ENCODE data around the gene EVC. TPM values are rescaled to one million over a fixed set of nuclear protein-coding genes. Genes with fewer than 3 reads are reported as not detected.

Gene EVC
- 10 to 100 TPM in 11 of 12 donors, not detected in 1; 13.6 to 33.9 (median 17.1) TPM for polyA plus RNA-seq (ENCODE audit: insufficient read length in 12 of 12)
- long read RNA-seq, donor 1, partial matches to known transcripts = 18 of 35 reads
- long read RNA-seq, donor 1, other reads (novel, unspliced or antisense) = 17 of 35 reads
- long read RNA-seq, donor 2 = 0 reads
- long read RNA-seq, donor 3 = 0 reads
- long read RNA-seq, donor 4 = 0 reads
- long read RNA-seq, donor 5 = 0 reads
- long read RNA-seq, donor 6 = 0 reads
- long read RNA-seq, donor 7 = 0 reads
- long read RNA-seq, donor 8 = 0 reads
- long read RNA-seq, donor 9 = 0 reads
- long read RNA-seq, donor 10 = 0 reads
- long read RNA-seq, donor 11 = 0 reads

DNA sequence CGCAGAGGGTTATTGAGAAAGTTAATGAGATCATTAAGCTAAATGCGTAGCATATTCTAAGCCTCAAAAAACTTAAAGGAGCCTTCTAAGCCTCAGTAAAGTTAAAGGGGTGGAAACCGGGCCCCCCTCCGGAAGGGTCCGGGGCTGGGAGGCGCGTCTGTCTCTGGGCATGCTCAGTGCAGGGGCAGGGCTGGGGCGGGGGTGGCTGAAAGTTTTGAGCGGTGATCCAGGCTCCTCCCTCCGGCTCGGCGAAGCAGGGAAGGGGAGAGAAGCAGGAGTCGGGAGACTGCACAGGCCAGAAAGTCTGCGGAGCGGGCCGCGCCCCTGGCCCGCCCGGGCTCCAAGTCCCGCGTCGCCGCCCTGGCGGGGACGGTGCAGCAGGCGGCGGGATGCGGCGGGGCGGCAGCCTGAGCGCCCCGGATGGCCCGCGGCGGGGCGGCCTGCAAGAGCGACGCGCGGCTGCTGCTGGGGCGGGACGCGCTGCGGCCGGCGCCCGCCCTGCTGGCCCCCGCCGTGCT is at the start of gene EVC:
Gene EVC (plus strand): TSS at position 241 of the 518 bp plus-strand sequence. CDS start 180 bp downstream, at position 421.
- DNase-seq = peak; percentile 89

DNA sequence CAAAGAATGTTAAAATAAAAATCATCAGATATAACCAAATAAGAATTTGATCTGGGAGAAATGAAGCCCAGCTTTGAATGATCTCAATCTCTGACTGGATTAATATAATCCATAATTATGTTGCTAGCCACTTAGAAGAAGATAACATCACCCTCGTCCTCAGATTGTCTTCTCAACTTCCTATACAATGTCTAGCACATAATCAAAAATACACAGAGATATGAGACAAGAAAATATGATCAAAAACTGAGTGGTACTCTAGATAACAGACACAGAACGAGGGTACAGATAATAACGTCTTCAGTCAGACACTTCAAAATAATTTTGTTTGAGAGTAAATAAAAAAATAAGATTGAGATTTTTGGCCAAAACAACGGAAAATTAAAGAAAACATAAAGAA is 49.8 kb upstream of the EVC start:
- no peak for DNase-seq

DNA sequence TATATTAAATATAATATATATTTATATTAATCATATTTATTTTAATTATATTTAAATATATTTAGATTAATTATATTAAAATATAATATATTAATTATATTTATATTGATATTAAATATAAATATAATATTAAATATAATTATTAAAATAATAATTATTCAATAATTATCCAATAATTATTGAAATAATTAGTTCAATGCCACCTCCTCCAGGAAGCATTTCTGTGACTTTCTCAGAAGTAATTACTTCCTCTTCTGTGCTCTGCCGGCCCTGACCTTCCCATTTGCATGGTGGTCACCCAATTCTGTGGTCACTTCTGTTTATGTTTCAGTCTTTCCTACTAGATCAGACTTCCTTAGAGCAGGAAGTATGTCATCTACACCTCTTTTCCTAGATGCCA is 48.4 kb upstream of the EVC start:
- no peak for DNase-seq

DNA sequence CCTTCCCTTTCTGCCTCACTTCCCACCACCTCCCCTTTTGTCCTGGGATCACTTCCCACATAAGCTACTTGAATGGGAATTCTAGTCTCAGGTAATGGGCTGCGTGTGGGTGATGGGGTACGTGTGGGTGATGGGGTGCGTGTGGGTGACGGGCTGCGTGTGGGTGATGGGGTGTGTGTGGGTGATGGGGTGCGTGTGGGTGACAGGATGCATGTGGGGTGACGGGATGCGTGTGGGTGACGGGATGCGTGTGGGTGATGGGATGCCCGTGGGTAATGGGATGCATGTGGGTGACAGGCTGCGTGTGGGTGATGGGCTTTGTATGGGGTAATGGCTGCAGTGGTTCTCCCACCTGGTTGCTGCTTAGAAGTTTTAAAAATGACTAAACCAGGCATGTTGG is 46.2 kb upstream of the EVC start:
- DNase-seq = no peak

DNA sequence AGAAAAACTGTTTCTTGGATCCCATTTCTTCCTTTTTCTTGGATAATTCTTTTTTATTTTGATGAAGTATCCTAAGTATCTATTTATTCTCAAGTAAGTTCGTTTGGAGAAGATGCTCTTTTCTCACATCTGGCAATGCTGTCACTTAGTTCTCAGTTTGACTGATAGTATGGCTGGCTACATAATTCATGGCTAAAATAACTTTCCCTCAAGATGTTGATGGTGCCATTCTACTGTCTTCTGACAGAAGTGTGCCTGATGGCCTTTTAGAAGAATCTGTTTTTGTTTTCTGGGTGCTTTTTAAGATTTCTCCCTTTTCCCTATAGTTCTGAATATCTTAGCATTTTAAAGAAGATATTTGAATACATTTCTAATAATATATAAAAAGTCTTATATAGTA is 44.3 kb upstream of the EVC start:
- DNase-seq = no peak

DNA sequence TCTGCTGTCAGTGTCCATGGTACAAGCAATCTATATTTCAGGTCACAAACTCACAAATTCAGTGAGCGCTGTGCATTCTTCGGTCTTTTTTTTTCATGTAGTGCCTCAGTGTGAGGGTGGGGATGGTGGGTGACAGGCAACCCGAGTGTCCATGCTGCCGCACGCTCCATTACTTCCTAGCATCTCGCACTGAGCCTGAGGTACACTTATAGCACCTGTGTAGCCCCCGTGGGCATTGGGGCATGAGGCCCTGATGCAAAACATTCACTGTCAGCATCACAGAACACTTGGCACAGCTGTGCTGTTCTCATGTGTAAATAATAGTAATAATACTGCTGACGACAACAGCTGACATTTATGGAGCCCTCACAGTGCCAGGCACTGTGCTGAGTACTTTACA is 34.2 kb upstream of the EVC start:
- no peak for DNase-seq

DNA sequence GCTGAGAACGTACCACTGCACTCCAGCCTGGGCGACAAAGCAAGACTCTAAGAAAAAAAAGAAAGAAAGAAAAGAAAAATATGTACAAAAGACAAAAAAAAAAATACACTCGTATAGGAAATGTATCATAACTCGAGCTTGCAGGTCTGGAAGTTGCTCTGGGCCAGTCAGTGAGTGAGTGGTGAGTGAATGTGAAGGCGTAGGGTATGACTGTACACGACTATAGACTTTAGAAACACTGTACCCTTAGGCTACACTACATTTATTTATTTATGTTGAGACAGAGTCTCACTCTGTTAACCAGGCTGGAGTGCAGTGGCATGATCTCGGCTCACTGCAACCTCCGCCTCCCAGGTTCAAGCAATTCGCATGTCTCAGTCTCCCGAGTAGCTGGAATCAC is 32.0 kb upstream of the EVC start:
- no peak for DNase-seq

DNA sequence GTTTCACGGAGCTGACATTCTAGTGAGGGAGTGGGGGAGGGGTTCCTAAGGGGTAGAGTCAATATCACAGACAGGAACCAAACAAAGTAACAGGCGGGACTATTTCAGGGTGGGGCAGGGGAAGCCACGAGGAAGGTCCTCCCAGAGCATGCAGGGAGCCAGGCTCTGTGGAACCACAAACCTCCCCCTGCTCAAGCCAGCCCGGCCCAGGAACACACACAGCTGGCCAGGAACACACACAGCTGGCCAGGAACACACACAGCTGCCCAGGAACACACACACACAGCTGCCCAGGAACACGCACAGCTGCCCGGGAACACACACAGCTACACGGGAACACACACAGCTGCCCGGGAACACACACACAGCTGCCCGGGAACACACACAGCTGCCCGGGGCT is 27.4 kb upstream of the EVC start:
- peak; percentile 8 for DNase-seq

DNA sequence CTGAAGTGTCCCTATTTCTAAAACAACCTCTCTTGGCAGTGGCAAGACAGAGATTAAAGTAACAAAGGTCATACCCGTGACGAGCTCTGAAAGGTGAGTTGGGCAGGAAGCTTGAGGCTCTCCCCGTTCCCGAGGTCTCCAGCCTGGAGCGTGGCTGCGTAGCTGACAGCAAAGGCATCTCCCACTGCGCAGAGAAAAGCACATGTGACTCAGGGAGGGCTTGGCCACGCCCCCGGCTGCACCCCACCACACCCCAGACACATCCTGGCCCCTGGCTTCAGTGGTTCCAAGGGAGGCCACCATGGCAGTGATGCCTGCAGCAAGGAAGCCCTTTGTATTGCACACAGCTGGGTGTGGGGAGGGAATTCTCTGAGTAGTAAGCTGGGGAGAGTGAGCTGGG is 25.7 kb upstream of the EVC start:
- no peak for DNase-seq

DNA sequence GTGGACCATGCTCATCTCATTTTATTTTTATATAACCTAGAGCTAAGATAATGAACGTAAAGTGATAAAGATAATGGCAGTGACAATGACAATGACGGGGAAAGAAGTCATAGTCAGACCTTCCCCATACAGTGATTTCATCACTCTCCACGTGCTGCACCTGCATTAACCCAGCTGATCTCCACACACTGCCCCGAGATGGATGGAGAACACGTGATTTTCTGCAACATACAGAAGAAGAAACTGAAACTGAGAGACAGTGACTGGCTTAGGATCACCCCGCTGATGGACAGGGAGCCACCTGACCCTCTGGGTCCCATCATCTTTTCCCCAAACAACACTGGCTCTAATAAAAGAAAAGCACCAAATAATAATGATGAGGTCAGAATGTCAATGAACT is 24.7 kb upstream of the EVC start:
- DNase-seq = no peak

DNA sequence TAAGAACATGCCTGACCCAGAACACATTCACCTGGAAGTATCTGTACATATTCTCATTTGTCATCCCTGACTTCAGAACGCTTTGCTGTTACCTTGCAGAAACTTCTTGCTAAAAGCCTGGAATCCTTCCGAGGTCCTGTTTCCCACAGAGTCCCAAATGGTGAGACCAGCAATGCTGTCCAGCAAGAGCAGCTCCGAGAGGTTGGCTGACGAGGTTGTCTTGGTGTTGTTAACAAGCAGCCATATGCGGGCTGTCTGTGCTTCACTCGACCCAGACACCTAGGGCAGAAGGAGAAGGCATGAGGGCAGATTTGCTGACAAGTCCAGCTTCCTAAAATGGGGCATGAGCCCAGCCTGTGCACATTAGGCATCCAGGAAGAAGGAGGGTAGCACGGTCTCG is 21.9 kb upstream of the EVC start:
- DNase-seq = no peak

DNA sequence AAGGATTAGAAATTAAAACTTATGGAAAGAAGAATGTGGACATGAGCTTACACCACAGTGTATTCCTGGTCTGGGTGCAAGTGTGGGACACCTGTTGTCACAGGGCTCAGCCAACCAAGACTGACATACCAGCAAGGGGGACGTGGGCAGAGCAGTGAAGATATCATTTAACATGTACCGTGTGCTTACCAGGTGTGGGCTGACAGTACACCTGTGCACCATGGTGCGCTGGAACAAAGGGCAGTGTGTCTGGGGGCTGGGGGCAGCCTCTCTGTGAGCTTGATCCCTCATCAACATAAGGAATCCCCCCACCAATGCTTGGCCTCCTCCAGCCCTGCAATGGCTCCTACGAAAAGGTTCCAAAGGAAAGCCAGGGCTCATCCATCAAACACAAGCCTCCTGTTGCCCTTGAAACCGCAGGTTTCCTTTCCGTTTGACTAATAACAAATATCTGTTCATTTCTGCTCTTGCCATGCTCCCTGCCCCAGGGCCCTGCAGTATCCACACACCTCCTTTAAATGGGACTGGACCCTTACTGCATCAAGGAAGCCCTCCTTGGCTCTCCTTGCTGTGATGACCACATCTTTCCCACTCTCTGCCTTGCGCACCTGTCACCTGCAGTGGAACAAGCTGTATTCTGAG is 19.4 kb upstream of the EVC start:
- no peak for DNase-seq

DNA sequence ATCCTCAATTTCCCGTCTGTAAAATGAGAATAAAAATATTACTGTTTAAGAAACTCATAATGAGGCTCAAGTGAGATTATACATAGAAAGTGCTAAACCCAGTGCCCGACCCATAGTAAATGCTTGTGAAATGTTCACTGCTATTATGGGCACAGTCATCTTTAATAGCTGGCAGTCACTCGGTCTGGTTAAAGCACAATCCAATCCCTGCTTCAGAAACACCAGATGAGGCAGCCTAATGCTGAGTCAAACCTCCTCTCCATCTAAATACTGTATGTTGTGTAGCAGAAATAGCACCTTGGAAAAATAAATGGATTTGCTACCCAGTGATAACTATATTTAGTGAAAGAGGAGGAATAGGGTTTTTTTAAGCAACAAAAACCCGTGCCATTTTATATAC is 17.1 kb upstream of the EVC start:
- no peak for DNase-seq

DNA sequence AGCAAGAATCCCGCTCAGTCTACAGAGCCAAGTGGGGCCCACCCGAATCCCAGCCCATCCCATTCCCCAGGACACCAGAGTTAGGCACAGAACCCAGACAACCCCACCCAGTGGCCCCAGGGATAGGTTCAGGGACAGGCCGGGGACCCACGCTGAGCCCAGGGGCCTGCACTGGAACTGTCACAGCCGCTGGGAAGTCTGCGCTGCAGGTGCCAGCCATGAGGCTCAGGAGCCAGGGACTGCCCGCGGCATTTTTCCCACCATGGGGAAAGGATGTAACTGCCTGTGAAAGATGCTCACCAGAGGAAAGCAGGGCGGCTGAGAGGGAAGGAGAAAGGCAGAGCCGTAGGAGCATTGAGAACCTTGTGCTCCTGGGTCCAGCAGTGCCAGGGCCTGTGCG is 14.7 kb upstream of the EVC start:
- DNase-seq = no peak

DNA sequence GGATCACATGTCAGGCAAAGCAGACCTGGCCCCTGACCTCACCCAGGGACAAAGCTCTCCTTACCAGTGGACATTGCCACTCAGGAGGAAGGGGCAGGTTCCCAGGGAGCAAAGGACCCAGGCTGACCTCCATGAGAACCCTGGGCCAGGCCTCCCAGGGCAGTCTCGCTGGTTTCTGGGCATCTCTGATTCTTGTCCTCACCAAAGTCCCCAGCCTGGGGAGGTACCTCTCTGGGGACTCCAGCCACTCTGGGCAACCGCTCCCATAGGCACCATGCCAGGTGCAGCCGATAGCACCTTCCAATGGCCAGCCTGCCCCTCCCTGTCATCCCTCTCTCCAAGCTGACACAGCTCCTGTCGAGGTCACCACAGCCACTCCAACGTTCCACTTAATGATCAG is 10.5 kb upstream of the EVC start:
- DNase-seq = no peak

DNA sequence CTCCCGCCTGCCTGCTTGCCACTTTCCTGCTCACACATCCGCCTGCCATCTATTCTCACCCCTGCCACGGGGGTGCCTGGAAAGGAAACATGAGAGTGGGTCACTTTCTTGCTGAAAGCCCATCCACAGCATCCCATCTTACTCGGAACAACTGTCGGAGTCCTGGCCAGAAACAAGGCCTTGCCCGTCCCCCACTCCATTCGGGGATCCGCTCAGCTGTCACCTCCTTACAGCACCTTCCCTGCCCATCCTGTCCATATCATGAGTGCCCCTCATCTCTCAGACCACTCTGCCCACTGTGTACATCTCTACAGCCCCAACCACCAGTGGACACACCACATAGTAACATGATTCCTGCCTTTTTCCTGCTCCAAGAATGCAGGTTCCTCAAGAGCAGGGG is 9.0 kb upstream of the EVC start:
- DNase-seq = no peak

DNA sequence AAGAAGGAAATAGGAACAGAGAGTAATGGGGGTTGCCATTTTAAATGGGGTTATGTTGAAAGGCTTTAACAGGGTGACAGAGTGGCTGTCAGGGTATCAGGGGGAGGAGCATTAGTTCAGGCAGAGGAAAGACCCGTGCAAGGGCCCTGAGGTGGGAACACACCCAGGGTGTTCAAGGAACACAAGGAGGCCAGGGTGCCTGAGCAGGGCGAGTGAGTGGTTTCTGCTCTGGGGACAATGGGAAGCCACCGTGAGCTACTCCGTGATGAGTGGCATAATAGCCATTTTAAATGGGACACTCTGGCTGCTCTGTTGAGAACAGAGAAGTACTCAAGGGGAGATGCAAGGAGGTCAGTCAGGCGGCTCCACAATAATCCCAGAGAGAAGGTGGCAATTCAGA is 7.2 kb upstream of the EVC start:
- no peak for DNase-seq

DNA sequence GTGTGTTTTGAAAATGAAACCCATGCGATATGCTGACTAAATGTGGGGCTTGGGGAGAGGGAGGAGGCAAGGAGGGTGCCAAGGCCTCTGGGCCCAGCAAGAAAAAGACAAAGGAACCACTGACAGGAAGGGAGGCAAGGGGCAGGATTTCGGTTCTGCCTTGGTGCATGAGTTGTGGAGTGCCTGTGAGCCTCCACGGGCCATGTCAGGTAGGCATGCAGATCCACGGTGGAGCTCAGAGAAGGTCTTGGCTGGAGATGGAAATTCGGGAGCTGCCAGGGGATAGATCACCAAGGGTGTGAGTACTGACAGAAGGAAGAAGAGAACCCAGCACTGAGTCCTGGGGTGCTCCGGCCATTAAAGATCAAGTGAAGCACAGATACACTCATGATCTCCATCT is 6.7 kb upstream of the EVC start:
- no peak for DNase-seq

DNA sequence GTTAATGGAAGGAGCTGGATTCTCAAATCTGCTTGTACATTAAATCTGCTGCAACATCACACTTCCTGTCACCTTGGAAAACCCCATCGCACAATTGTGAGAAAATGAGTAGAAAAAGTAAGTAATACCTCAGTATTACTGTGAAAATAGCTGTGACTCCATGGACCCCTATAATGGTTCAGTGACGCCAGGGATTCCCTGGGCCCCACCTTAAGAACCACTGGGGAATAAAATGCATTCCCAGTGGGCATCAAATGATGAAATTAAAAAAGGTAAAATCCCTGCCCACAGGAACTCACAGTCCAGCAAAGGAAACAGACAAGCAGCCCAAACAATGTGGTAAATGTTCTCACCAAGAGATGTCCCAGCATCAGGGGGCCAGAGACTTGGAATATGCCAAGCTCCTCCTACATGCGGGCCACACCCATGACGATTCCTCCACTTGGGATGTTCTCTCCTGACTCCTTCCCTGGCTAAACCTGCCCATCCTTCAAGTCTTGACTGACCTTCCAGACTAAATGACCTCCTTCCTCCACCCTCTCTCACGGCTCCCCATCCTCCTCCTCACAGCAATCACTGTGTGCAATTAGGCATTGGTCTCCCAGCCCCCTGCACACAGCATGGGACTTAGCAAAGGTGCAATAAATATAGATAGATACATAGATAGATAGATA is 5.2 kb upstream of the EVC start:
- no peak for DNase-seq

DNA sequence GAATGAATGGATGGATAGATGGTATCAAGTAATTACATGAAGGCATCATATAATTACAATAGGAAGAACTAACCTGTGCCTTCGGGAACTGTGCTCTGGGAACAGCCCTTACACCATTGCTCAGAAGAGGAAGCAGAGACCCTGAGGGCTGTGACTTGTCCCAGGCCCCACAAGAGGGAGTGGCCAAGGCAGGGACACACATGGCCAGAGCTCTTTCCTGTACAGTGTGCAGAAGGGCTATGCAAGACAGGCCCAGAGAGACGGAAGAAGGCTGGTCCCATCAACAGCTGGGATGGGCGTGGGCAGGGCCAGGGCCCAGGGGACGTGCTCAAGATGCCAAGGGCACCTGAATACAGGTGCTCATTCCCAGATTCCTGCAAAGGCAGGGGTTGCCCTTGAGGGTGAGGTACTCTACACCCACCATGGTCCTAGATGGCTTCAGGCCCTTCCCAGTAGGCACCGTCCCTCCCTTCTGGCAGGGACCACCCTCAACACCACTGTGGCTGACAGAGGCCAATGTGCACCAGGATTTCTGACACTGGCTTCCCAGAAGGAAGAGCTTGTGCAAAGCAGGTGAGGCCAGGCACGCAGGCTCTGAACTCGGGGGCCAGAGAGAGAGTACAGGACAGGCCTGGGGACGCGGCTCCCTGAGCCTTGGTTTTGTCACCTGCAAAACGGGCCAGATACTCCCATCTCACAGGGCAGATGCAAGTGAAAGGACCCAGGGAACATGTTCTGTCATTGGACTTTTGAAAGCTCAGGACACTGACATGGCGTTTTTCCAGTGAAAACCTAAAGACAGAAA is 4.3 kb upstream of the EVC start:
- DNase-seq = no peak

DNA sequence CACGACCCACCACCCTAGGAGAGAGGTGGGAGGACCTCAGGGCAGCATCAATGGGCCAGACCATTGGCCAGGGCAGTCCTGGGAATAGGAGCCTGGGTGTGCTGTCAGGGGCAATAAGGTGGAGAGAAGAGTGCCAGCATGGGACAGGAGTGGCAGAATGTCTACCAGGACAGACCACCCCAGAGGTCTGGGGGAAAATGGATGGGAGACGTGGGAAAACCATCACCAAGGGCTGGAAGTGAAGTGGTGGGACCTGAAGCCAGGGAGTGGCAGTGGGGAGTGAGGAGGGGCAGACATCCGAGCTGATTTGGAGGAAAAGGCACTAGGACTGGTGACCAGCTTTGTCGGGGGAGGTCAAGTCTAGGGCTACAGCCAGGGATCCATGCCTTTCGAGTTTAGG is 3.6 kb upstream of the EVC start:
- no peak for DNase-seq

DNA sequence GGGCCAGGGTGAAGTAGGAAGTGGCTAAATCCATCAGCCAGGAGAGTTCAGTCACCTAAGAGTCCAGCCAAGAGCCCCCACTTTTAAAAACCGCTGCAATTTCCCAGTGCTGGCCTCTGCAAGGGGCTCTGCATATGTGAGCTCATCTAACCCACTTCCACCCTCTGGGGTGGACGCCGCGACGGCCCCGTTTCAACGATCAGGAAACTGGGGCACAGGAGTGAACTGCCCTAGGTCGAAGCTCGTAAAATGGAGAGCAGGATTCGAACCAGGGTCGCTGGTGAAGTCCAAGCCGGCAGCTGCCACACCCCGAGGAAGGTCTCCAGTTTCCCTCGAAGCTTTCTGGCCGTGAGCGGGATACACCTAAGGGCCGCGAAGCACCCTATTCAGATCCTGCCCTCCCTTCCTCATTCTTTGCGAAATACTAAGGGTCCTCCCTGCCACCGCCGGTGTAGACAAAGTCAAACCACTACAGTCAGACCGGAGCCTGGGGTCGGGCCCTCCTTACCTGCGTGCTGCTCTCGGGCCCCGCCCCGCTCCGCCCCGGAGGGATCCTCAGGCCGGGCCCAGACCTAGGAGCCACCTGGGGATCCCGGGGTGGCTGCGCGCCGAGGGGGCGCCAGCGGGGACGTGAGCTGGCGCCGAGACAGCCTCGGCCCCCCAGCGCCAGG is 3.1 kb upstream of the EVC start:
- DNase-seq = no peak

All from muscle of arm (tissue), 14 donors.